Fibroblast of lung (primary cell): ENCODE measurements around the gene CRYGS. TPM values are rescaled to one million over a fixed set of nuclear protein-coding genes. Genes with fewer than 3 reads are reported as not detected.
A peak's percentile ranks its signal among the peaks of the same experiment; 100 is the strongest.

ENCODE experiments used
- DNase-seq, 2 donors: peaks; one replicate each; pipeline versions ENCODE4 v3.0.0 to v3.0.0-alpha.2; 2010; ENCODE audit warnings: low read depth in 2 of 2
- H2AFZ ChIP-seq: 2 replicates; pipeline ENCODE4 v1.5.1; 2012; ENCODE audit warnings: low read length, control low read depth, inconsistent platforms
- H3K27ac ChIP-seq: 2 replicates; pipeline ENCODE4 v1.5.1; 2011; ENCODE audit warnings: low read length, control low read depth; ENCODE audit not compliant: insufficient read depth
- H3K27me3 ChIP-seq: 2 replicates; pipeline ENCODE4 v1.5.1; 2011; ENCODE audit warnings: mild to moderate bottlenecking, low read length; ENCODE audit not compliant: control insufficient read depth, insufficient read depth
- H3K36me3 ChIP-seq: 2 replicates; pipeline ENCODE4 v1.5.1; 2011; ENCODE audit warnings: low read length; ENCODE audit not compliant: control insufficient read depth, insufficient read depth
- H3K4me1 ChIP-seq: 2 replicates; pipeline ENCODE4 v1.5.1; 2011; ENCODE audit warnings: low read length; ENCODE audit not compliant: control insufficient read depth, insufficient read depth; ENCODE audit errors: extremely low read depth
- H3K4me2 ChIP-seq: 2 replicates; pipeline ENCODE4 v1.5.1; 2011; ENCODE audit warnings: low read length, control low read depth; ENCODE audit not compliant: insufficient read depth; ENCODE audit errors: extremely low read depth
- H3K4me3 ChIP-seq, 4 experiments: fragments of 200-600 bp in 1 of 4; sonication (generic) in 1 of 4; replicated peaks in 1 of 4; 2 replicates each; pipeline ENCODE4 v1.5.1; 2011 to 2016; ENCODE audit warnings: low read length in 4 of 4, low read depth in 3 of 4, mild to moderate bottlenecking in 3 of 4, control low read depth in 2 of 4, inconsistent platforms in 1 of 4, mixed read lengths in 1 of 4; ENCODE audit not compliant: insufficient read depth in 1 of 4; ENCODE audit errors: control extremely low read depth in 1 of 4
- H3K79me2 ChIP-seq: 2 replicates; pipeline ENCODE4 v1.5.1; 2012; ENCODE audit warnings: mild to moderate bottlenecking, low read length, inconsistent platforms; ENCODE audit not compliant: control insufficient read depth, insufficient read depth
- H3K9ac ChIP-seq: 2 replicates; pipeline ENCODE4 v1.5.1; 2011; ENCODE audit warnings: mild to moderate bottlenecking, low read length, control low read depth; ENCODE audit not compliant: insufficient read depth
- H3K9me3 ChIP-seq: 2 replicates; pipeline ENCODE4 v1.5.1; 2012; ENCODE audit warnings: low read depth, low read length; ENCODE audit not compliant: control insufficient read depth, insufficient read depth
- H4K20me1 ChIP-seq: 2 replicates; pipeline ENCODE4 v1.5.1; 2011; ENCODE audit warnings: low read length; ENCODE audit not compliant: control insufficient read depth, insufficient read depth; ENCODE audit errors: extremely low read depth
- CTCF ChIP-seq, 2 donors: IDR thresholded peaks in 1 of 2; conservative IDR thresholded peaks in 1 of 2; 1 replicate in 1 of 2; 2 replicates in 1 of 2; pipeline ENCODE4 v1.5.1; 2011 to 2012; ENCODE audit warnings: low read length in 2 of 2, control low read depth in 1 of 2, inconsistent platforms in 1 of 2, low read depth in 1 of 2, mild to moderate bottlenecking in 1 of 2
- EZH2 ChIP-seq: IDR thresholded peaks from 2 replicates; pipeline ENCODE4 v1.5.1; 2012; ENCODE audit warnings: low read length, control low read depth, mild to moderate bottlenecking; ENCODE audit errors: missing control alignments
- polyA plus RNA-seq, 2 donors: library from polyadenylated mRNA; depleted of rRNA in 1 of 2; stranded (reverse) in 1 of 2; unstranded in 1 of 2; fragments of >200 nt; gene quantifications; 2 replicates each; pipeline ENCODE4 v1.2.1, GENCODE V29; 2011 to 2012; ENCODE audit warnings: missing spikeins in 1 of 2
- total RNA-seq: library from RNA; depleted of rRNA; stranded (reverse); fragments of >200 nt; gene quantifications from 2 replicates; pipeline ENCODE4 v1.2.1, GENCODE V29; 2014

The CRYGS gene
- total and polyA plus RNA-seq, 2 donors (not counting 1 experiment from before 2014, with no cell fraction given) = 0.54 to 0.99 TPM

DNA sequence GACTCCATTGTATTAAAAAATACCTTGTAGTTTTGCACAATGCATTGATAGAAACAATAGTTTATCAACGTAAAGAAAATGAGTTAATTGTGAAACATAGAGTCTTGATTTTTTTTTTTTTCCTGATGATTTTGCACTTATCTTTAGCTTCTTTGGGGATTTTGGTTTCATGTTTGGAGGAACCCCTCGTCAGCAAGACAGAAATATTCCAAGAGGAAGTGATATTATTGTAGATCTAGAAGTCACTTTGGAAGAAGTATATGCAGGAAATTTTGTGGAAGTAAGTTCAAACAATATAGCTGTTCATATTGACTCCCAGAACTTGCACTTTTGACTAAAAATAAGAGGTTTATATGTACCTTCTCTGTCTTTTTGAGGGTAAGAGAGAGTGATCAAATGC, 33.3 kb upstream of the CRYGS start:
- no peaks in the 10 kb centered on the region for H3K79me2 ChIP-seq
- H3K27ac ChIP-seq = no peak overlapping the region
- H3K27me3 ChIP-seq = no peaks in the 10 kb centered on the region
- no peak overlapping the region for H3K9ac ChIP-seq
- H3K4me2 ChIP-seq = no peak overlapping the region
- DNase-seq = no peak
- no peaks in the 10 kb centered on the region for H3K4me1 ChIP-seq
- H3K4me3 ChIP-seq = no peak overlapping the region
- peaks cover 16% of the 10 kb centered on the region for H3K36me3 ChIP-seq
- no peak overlapping the region for H2AFZ ChIP-seq
- H3K9me3 ChIP-seq = no peaks in the 10 kb centered on the region
- no peaks in the 10 kb centered on the region for H4K20me1 ChIP-seq
- TF ChIP-seq CTCF (conservative IDR thresholded peaks at IDR 0.05 in 1 of 2, IDR thresholded peaks at IDR 0.05 in 1 of 2; ENCODE audit: low read depth in 1 of 2, low read length in 2 of 2) (no peak), EZH2 (no peak)

DNA sequence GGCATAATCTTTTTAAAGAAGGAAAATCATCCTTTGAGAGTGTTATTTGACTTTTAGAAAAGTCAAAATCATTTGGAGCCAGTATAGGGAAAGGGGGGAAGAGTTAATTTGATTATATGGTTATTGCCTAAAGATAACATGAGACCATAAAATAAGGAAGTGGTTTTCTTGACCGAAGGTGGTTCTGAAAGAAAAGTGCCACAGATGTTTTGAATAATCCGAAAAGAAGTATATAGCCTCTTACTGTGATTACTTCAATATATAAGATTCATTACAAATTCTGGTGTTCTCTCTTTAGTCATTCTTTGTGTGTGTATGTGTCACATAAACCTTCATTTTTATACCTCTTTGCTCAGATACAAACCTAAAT, 27.4 kb upstream of the CRYGS start:
- Histone ChIP-seq H3K9ac (peak overlapping the region; percentile 97), H3K9me3 (no peaks in the 10 kb centered on the region), H3K27ac (no peak overlapping the region), H3K27me3 (no peaks in the 10 kb centered on the region), H3K36me3 (peaks cover 5% of the 10 kb centered on the region), H2AFZ (no peak overlapping the region), H4K20me1 (no peaks in the 10 kb centered on the region), H3K79me2 (peaks cover 14% of the 10 kb centered on the region), H3K4me3 (peak overlapping the region; percentile 79 to 94 (median 88)), H3K4me1 (no peaks in the 10 kb centered on the region), H3K4me2 (peak overlapping the region; percentile 77)
- DNase-seq = no peak
- TF ChIP-seq CTCF (conservative IDR thresholded peaks at IDR 0.05 in 1 of 2, IDR thresholded peaks at IDR 0.05 in 1 of 2; ENCODE audit: low read depth in 1 of 2, low read length in 2 of 2) = no peak
- TF ChIP-seq EZH2 = no peak

- H3K79me2 ChIP-seq = peaks cover 16% of the 10 kb centered on the region
- H3K27me3 ChIP-seq = no peaks in the 10 kb centered on the region
- no peaks in the 10 kb centered on the region for H3K4me1 ChIP-seq
- peak overlapping the region; percentile 79 for H2AFZ ChIP-seq
- no peaks in the 10 kb centered on the region for H4K20me1 ChIP-seq
- TF ChIP-seq CTCF (conservative IDR thresholded peaks at IDR 0.05 in 1 of 2, IDR thresholded peaks at IDR 0.05 in 1 of 2; ENCODE audit: low read depth in 1 of 2, low read length in 2 of 2) = no peak
- no peak for TF ChIP-seq EZH2
- no peak for DNase-seq
- H3K9me3 ChIP-seq = no peaks in the 10 kb centered on the region
- peak overlapping the region; percentile 77 for H3K4me2 ChIP-seq
- H3K4me3 ChIP-seq = peak overlapping the region; percentile 79 to 94 (median 88)
- H3K9ac ChIP-seq = peak overlapping the region; percentile 97
- peak overlapping the region; percentile 96 for H3K27ac ChIP-seq
- H3K36me3 ChIP-seq = peaks cover 5% of the 10 kb centered on the region
Measured at GRCh38 chr3:186570941-186571643, 26.9 kb upstream of the CRYGS start.
